MM.1S (cell line): Measurements from ENCODE around the gene UCN2.
"Not testable (repeated sequence)": the region's sequence is repeated elsewhere in the genome, so short reads cannot be mapped to it uniquely, and the experiment has no call there.

Source experiments
- DNase-seq: peaks from one replicate; pipeline ENCODE4 v3.0.0-alpha.2; 2015
- H2AFZ ChIP-seq: fragments of 300-600 bp; sonication (generic); 2 replicates; pipeline ENCODE4 v1.6.0; 2016; ENCODE audit warnings: antibody characterized with exemption, low read length
- H3F3A ChIP-seq: fragments of 300-600 bp; sonication (generic); 2 replicates; pipeline ENCODE4 v1.6.1; 2016; ENCODE audit warnings: mild to moderate bottlenecking, antibody characterized with exemption, low read length, moderate library complexity, mixed read lengths; ENCODE audit not compliant: insufficient read depth
- H3K27ac ChIP-seq: fragments of 300-600 bp; sonication (generic); 2 replicates; pipeline ENCODE4 v1.5.1; 2016; ENCODE audit warnings: mild to moderate bottlenecking, low read length
- H3K27me3 ChIP-seq: fragments of 300-600 bp; sonication (generic); replicated peaks from 2 replicates; pipeline ENCODE4 v1.6.0; 2016; ENCODE audit warnings: low read length; ENCODE audit not compliant: insufficient read depth
- H3K36me3 ChIP-seq: fragments of 300-600 bp; sonication (generic); replicated peaks from 2 replicates; pipeline ENCODE4 v1.6.1; 2016; ENCODE audit warnings: mild to moderate bottlenecking, low read length, mixed read lengths; ENCODE audit not compliant: insufficient read depth
- H3K4me1 ChIP-seq: fragments of 300-600 bp; sonication (generic); 2 replicates; pipeline ENCODE4 v1.6.1; 2016; ENCODE audit warnings: low read length, mixed read lengths
- H3K4me2 ChIP-seq: fragments of 300-600 bp; sonication (generic); 2 replicates; pipeline ENCODE4 v1.6.0; 2016; ENCODE audit warnings: low read depth, low read length
- H3K4me3 ChIP-seq: fragments of 300-600 bp; sonication (generic); 2 replicates; pipeline ENCODE4 v1.5.1; 2016; ENCODE audit warnings: low read length, mixed read lengths
- H3K79me2 ChIP-seq: fragments of 300-600 bp; sonication (generic); 2 replicates; pipeline ENCODE4 v1.6.1; 2016; ENCODE audit warnings: mixed run types, low read length, mixed read lengths
- H3K9ac ChIP-seq: fragments of 300-600 bp; sonication (generic); 2 replicates; pipeline ENCODE4 v1.6.1; 2016; ENCODE audit warnings: low read length, mixed read lengths
- H3K9me2 ChIP-seq: fragments of 300-600 bp; sonication (generic); replicated peaks from 2 replicates; pipeline ENCODE4 v1.6.1; 2016; ENCODE audit warnings: mild to moderate bottlenecking, low read length, mixed read lengths; ENCODE audit not compliant: insufficient read depth
- H3K9me3 ChIP-seq: fragments of 300-600 bp; sonication (generic); replicated peaks from 2 replicates; pipeline ENCODE4 v1.6.1; 2016; ENCODE audit warnings: mild to moderate bottlenecking, low read length, mixed read lengths; ENCODE audit not compliant: insufficient read depth
- H4K20me1 ChIP-seq: fragments of 300-600 bp; sonication (generic); 2 replicates; pipeline ENCODE4 v1.6.1; 2016; ENCODE audit warnings: mild to moderate bottlenecking, low read length, moderate library complexity, mixed read lengths; ENCODE audit not compliant: insufficient read depth
- EZH2 ChIP-seq: fragments of 300-600 bp; sonication (generic); optimal IDR thresholded peaks from 2 replicates; pipeline ENCODE3; 2017; ENCODE audit warnings: low read depth, mild to moderate bottlenecking, antibody characterized with exemption, low read length, mixed read lengths
- EZH2phosphoT487 ChIP-seq: fragments of 300-600 bp; sonication (generic); IDR thresholded peaks from 2 replicates; pipeline ENCODE4 v1.6.1; 2018; ENCODE audit warnings: antibody characterized with exemption, low read length
- TF ChIP-seq, protein P1 (sequence below): fragments of 300-600 bp; sonication (generic); IDR thresholded peaks from 2 replicates; pipeline ENCODE4 v1.5.1; 2016; ENCODE audit warnings: antibody characterized with exemption, low read length, mixed read lengths

Gene UCN2

DNA sequence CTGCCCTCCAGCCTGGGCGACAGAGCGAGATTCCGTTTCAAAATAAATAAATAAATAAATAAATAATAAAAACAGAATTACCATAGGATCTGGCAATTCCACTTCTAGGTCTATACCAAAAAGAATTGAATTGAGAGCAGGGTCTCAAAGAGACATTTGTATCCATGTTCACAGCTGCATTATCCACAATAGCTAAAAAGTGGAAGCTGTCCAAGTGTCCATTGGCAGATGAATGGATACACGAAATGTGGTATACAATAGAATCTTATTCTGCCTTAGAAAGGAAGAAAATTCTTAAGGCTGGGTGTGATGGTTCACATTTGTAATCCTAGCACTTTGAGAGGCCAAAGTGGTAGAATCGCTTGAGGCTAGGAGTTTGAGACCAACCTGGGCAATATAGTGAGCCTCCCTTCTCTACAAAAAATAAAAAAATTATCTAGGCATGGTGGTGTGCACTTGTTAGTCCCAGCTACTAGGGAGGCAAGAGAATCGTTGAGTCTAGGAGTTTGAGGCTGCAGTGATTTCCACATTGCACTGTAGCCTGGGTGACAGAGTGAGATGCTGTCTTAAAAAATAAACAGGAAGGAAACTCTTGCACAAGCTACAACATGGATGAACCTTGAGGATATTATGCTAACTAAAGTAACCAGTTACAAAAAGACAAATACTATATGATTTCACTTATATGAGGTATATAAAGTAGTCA lies 31.2 kb downstream of the UCN2 start:
- H2AFZ ChIP-seq, result no peak overlapping the region
- no peaks in the 10 kb centered on the region for H3K9me2 ChIP-seq
- H3K27ac ChIP-seq, result no peak overlapping the region
- TF ChIP-seq, protein P1, sequence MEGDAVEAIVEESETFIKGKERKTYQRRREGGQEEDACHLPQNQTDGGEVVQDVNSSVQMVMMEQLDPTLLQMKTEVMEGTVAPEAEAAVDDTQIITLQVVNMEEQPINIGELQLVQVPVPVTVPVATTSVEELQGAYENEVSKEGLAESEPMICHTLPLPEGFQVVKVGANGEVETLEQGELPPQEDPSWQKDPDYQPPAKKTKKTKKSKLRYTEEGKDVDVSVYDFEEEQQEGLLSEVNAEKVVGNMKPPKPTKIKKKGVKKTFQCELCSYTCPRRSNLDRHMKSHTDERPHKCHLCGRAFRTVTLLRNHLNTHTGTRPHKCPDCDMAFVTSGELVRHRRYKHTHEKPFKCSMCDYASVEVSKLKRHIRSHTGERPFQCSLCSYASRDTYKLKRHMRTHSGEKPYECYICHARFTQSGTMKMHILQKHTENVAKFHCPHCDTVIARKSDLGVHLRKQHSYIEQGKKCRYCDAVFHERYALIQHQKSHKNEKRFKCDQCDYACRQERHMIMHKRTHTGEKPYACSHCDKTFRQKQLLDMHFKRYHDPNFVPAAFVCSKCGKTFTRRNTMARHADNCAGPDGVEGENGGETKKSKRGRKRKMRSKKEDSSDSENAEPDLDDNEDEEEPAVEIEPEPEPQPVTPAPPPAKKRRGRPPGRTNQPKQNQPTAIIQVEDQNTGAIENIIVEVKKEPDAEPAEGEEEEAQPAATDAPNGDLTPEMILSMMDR, result no peak
- TF ChIP-seq EZH2phosphoT487 (no peak), EZH2 (no peak)
- H3K4me2 ChIP-seq, result no peak overlapping the region
- no peaks in the 10 kb centered on the region for H3K9me3 ChIP-seq
- no peaks in the 10 kb centered on the region for H3F3A ChIP-seq
- H3K9ac ChIP-seq, result no peak overlapping the region
- no peak overlapping the region for H3K4me3 ChIP-seq
- no peaks in the 10 kb centered on the region for H3K36me3 ChIP-seq
- H3K4me1 ChIP-seq, result no peaks in the 10 kb centered on the region
- no peaks in the 10 kb centered on the region for H3K27me3 ChIP-seq
- DNase-seq, result no peak
- no peaks in the 10 kb centered on the region for H4K20me1 ChIP-seq
- H3K79me2 ChIP-seq, result no peaks in the 10 kb centered on the region

GRCh38 chr3:48530701-48531100 lies 32.9 kb downstream of the UCN2 start:
- not testable (repeated sequence) for H3K36me3 ChIP-seq, H3K79me2 ChIP-seq, H3K9ac ChIP-seq, H4K20me1 ChIP-seq, H3K4me1 ChIP-seq, H2AFZ ChIP-seq, H3F3A ChIP-seq, H3K4me3 ChIP-seq, H3K27me3 ChIP-seq, H3K4me2 ChIP-seq, H3K9me3 ChIP-seq, DNase-seq, H3K27ac ChIP-seq, H3K9me2 ChIP-seq

- no peaks in the 10 kb centered on the region for H3K4me1 ChIP-seq
- H3K4me2 ChIP-seq, result no peak overlapping the region
- H3K79me2 ChIP-seq, result no peaks in the 10 kb centered on the region
- H4K20me1 ChIP-seq, result no peaks in the 10 kb centered on the region
- no peaks in the 10 kb centered on the region for H3F3A ChIP-seq
- TF ChIP-seq, protein P1, result no peak
- TF ChIP-seq EZH2 (no peak), EZH2phosphoT487 (no peak)
- no peak for DNase-seq
- H3K36me3 ChIP-seq, result no peaks in the 10 kb centered on the region
- H2AFZ ChIP-seq, result no peak overlapping the region
- H3K9ac ChIP-seq, result no peak overlapping the region
- no peaks in the 10 kb centered on the region for H3K9me3 ChIP-seq
- H3K27ac ChIP-seq, result no peak overlapping the region
- no peaks in the 10 kb centered on the region for H3K27me3 ChIP-seq
- no peaks in the 10 kb centered on the region for H3K9me2 ChIP-seq
- no peak overlapping the region for H3K4me3 ChIP-seq
Observed at GRCh38 chr3:48528754-48529153, 34.8 kb downstream of the UCN2 start.

GRCh38 chr3:48528048-48528447 lies 35.5 kb downstream of the UCN2 start:
- Histone ChIP-seq H3F3A (no peaks in the 10 kb centered on the region), H3K4me3 (no peak overlapping the region), H3K9me2 (no peaks in the 10 kb centered on the region), H2AFZ (no peak overlapping the region), H3K9me3 (no peaks in the 10 kb centered on the region), H3K79me2 (no peaks in the 10 kb centered on the region), H3K9ac (no peak overlapping the region), H3K27ac (no peak overlapping the region), H3K36me3 (no peaks in the 10 kb centered on the region), H4K20me1 (no peaks in the 10 kb centered on the region), H3K4me1 (no peaks in the 10 kb centered on the region), H3K27me3 (no peaks in the 10 kb centered on the region), H3K4me2 (no peak overlapping the region)
- TF ChIP-seq EZH2 (no peak), EZH2phosphoT487 (no peak)
- TF ChIP-seq, protein P1, result no peak
- no peak for DNase-seq
